PFSK-1 (cell line): ENCODE measurements around the gene RRP9.

Experiments
- FOXP2 ChIP-seq: optimal IDR thresholded peaks from 2 replicates; pipeline ENCODE3; 2011; ENCODE audit warnings: borderline replicate concordance, control low read depth, inconsistent platforms; ENCODE audit not compliant: insufficient read depth; ENCODE audit errors: extremely low read length, extremely low read depth
- POLR2AphosphoS5 ChIP-seq: IDR thresholded peaks from 2 replicates; pipeline ENCODE4 v1.6.1; 2012; ENCODE audit warnings: low read depth, mild to moderate bottlenecking, control low read depth, low read length, moderate library complexity
- SIN3A ChIP-seq: IDR thresholded peaks from 2 replicates; pipeline ENCODE4 v1.6.1; 2012; ENCODE audit warnings: mild to moderate bottlenecking, low read length, moderate library complexity, borderline replicate concordance; ENCODE audit not compliant: insufficient read depth
- TAF1 ChIP-seq: IDR thresholded peaks from 2 replicates; pipeline ENCODE4 v1.6.1; 2012; ENCODE audit warnings: low read length, control low read depth, borderline replicate concordance; ENCODE audit not compliant: insufficient read depth
- TF ChIP-seq, protein P1 (sequence below), 2 experiments: IDR thresholded peaks; 2 replicates each; pipeline versions ENCODE4 v1.6.1 to v1.8.0; 2011 to 2012; ENCODE audit warnings: low read depth in 2 of 2, low read length in 2 of 2, control low read depth in 1 of 2, inconsistent platforms in 1 of 2, mild to moderate bottlenecking in 1 of 2, moderate library complexity in 1 of 2; ENCODE audit not compliant: insufficient read depth in 1 of 2

DNA sequence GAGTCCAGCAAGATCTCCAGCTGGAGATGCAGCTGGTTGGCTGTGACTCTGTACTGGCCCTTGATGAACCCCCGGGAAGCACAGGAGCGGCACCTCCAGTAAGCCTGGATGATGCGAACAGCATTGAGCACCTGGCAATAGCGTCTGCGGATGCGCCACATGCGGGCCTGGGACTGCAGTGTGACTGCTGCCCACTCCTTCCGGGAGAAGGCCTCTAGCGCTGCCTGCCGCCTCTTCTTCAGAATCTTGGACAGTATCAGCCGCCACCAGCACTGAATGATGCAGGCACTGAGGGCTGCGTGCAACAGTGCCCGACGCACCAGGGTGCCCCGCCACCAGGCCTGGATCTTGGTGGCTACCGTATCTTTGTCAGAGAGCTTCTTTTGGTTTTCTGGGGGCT, 46.8 kb downstream of the RRP9 start:
- no peak for TF ChIP-seq SIN3A
- no peak for TF ChIP-seq POLR2AphosphoS5
- TF ChIP-seq TAF1 = no peak
- TF ChIP-seq, protein P1, sequence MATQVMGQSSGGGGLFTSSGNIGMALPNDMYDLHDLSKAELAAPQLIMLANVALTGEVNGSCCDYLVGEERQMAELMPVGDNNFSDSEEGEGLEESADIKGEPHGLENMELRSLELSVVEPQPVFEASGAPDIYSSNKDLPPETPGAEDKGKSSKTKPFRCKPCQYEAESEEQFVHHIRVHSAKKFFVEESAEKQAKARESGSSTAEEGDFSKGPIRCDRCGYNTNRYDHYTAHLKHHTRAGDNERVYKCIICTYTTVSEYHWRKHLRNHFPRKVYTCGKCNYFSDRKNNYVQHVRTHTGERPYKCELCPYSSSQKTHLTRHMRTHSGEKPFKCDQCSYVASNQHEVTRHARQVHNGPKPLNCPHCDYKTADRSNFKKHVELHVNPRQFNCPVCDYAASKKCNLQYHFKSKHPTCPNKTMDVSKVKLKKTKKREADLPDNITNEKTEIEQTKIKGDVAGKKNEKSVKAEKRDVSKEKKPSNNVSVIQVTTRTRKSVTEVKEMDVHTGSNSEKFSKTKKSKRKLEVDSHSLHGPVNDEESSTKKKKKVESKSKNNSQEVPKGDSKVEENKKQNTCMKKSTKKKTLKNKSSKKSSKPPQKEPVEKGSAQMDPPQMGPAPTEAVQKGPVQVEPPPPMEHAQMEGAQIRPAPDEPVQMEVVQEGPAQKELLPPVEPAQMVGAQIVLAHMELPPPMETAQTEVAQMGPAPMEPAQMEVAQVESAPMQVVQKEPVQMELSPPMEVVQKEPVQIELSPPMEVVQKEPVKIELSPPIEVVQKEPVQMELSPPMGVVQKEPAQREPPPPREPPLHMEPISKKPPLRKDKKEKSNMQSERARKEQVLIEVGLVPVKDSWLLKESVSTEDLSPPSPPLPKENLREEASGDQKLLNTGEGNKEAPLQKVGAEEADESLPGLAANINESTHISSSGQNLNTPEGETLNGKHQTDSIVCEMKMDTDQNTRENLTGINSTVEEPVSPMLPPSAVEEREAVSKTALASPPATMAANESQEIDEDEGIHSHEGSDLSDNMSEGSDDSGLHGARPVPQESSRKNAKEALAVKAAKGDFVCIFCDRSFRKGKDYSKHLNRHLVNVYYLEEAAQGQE (IDR thresholded peaks at IDR 0.05; ENCODE audit: insufficient read depth in 1 of 2, low read depth in 2 of 2, low read length in 2 of 2) = no peak
- TF ChIP-seq FOXP2 = no peak
